ENCODE results near the gene ADGRV1.
"Not testable (repeated sequence)": the region's sequence is repeated elsewhere in the genome, so short reads cannot be mapped to it uniquely, and the experiment has no call there.

ADGRV1 gene

DNA sequence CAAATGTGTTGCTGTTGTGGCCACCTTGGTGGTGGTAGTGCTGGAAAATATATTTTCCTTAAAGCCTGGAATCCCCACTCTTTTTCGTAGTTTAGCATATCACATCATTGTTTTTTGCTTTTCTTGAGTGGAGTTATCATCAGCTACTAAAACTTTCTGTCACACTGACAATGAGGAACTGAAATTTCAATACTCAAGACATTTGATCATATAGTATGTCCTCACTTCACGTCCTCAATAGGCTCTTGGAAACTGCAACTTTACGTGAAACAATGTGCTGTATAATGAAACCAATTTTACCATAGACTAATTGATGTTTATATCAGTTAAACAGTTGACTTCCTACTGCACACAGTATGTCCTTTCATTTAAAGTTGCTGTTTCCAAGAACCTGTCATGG lies 265.8 kb downstream of the ADGRV1 start:
- no peak for DNase-seq

DNA sequence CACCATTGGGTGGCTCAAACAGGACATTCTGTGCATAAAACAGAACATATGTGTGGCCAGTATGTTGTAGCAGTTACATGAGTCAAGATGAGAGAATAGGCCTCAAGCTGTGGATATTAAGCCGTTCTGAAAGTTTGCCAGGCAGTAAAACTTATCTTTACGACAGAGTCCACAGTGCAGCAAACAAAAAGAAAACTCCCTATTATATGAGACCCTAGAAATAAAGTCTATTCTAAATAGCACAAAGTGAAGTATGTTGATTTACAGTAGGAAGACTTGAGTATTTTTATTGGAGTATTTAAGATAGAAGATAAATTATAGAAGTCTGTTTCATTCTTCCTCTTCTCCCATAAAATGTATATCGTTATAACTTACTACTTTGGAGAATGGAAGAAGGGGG lies 271.5 kb downstream of the ADGRV1 start:
- DNase-seq = no peak

DNA sequence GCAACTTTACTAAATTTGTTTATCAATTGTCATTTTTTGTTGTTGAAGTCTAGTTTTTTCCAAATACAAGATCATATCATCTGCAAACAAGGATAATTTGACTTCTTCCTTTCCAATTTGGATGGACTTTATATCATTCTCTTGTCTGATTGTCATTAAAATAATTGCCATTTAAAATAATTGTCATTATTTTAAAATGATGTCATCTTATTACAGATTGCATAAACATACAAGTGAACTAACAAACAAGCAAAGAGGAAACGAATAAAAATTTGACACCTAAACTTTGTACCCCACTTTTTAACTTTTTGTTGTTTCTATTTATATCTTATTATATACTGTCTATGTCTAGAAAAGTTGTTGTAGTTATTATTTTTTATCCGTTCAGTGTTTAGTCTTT lies 275.2 kb downstream of the ADGRV1 start:
- no peak for DNase-seq

DNA sequence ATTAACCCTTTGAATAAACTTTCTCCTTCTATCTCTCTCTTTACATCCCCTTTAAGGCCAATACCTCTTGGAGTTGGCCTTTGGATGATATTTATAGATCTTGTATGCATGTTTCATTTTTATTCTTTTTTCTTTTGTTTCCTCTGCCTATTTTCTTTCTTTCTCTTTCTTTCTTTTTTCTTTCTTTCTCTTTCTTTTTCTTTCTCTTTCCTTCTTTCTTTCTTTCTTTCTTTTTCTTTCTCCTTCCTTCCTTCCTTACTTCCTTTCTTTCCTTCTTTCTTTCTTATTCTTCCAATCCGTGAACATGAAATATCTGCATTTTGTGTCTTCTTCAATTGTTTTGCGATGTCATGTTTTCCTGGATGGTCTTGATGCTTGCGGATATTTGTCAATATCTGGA lies 276.1 kb downstream of the ADGRV1 start:
- no peak for DNase-seq

DNA sequence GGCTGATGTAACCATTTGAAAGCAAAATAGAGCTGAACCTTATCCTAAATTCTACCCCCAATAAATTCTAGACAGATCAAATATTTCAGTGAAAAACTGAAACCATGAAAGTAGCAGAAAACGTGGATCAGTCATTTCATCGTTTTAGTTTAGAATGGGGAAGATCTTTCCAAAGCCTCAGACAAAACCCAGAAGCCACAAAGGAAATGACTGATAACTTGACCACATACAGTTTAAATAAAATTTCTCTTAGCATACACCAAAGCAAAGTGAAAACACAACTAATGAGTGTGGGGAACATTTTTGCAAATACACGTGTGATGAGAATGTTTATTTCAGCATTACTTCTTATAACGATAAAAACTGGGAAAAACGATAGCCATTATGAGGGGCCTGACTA lies 284.8 kb downstream of the ADGRV1 start:
- no peak for DNase-seq

DNA sequence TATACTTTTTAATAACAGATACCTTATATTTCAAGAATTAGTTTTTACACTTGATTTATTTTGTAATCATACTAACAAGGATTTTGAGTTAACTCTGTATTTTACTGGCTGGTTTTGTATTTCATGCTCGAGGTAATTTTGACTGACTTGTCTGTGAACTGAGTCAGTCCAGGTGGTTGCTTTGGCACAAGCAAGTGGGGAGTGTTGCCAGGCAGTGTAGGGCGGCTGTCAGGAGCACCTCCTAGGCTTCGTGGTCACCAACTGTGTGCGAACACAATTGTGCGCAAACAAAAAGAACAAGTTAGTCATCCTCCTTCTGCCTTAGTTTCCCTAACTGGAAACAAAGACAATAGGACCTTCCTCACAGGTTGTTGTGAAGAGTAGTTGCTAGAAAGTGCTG lies 286.3 kb downstream of the ADGRV1 start:
- DNase-seq = no peak

DNA sequence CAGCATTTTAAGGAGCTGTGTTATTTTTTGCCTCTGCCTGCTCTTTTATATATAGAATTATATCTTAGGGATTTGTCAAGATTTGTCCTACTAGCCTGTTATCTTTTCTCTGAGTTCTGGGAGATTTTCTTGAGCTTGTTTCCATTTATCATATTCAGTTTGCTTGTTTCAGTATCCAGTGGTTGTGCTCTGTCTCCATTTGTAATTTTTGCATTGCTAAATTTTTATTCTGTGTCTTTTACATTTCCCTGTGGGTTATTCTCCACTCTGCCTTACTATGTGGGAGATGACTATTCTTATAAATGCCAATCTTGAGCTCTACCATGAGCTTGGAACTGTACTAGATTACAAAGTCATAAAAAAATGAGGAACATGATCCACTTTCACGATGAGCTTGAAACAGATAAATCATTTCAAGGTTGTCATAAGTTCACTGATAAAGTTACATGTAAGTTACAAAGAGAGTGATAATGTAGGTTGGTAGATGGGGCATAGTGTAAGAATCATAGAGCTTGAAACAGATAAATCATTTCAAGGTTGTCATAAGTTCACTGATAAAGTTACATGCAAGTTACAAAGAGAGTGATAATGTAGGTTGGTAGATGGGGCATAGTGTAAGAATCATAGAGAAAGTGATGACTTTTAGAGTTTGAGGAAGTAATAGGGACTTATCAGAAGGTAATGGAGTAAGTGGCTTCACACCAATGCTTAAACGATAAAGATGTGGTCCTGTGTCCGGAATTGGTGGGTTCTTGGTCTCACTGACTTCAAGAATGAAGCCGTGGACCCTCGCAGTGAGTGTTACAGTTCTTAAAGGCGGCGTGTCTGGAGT lies 287.3 kb downstream of the ADGRV1 start:
- no peak for DNase-seq

DNA sequence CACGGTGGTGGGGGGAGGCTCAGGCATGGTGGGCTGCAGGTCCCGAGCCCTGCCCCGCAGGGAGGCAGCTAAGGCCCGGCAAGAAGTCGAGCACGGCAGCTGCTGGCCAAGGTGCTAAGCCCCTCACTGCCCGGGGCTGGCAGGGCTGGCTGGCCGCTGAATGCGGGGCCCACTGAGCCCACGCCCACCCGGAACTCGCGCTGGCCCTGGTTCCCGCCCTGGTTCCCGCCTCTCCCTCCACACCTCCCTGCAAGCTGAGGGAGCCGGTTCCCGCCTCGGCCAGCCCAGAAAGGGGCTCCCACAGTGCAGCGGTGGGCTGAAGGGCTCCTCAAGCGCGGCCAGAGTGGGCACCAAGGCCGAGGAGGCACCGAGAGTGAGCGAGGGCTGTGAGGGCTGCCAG lies 289.0 kb downstream of the ADGRV1 start:
- not testable (repeated sequence) for DNase-seq

DNA sequence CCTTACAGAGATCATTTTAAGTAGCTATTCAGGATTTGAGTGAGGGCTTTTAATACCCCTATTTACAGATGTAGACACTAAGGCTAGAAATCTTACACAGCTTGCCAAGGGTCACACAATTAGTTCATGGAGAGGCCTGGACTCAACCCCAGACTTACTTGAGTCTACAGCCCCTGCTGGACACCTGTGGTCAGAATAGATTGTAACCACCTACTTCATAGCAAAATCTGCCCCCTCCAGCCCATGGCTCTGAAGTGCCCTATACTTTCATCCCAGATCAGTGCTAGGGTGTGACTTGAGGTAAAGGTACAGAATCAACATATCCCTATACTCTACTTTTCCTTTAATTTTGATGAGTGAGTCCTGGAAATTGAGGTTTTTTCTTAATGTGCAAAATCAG lies 291.3 kb downstream of the ADGRV1 start:
- DNase-seq = no peak

DNA sequence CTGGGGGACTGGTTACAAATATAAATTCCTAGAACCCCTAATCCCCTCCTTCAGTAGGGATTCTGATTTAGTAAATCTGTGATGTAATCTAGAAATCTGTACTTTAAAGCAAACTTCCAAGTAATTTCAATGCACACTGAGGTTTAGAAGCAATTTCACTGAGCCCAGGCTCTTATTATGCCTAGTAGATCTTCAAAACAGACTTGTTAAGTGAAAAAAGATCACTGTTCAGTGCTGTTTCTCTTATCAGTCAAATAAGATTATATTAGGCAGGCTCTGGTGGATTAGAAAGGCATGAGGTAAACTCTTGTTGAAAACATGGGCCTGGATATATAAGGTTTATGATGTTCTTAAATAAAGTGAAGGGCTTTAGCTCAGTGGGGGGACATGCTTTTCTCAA lies 293.9 kb downstream of the ADGRV1 start:
- DNase-seq = no peak

DNA sequence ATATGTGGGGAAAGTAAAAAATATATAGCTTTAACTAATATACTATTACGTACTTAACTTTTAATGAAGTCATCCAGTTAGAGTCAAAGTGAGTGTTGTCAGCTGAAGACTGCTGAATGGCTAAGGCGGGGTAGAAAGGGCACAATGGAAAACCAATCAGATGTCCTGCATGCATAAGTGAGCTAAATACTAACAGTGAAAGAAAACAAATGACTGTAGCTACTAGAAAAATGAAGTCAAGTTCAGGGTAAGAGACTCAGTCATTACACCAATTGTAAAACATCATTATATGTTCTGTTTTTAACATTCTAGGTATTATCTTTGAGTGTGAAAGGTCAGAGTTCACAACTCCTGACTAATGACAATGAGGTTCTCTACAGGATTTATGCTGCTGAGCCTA lies 295.2 kb downstream of the ADGRV1 start:
- no peak for DNase-seq

DNA sequence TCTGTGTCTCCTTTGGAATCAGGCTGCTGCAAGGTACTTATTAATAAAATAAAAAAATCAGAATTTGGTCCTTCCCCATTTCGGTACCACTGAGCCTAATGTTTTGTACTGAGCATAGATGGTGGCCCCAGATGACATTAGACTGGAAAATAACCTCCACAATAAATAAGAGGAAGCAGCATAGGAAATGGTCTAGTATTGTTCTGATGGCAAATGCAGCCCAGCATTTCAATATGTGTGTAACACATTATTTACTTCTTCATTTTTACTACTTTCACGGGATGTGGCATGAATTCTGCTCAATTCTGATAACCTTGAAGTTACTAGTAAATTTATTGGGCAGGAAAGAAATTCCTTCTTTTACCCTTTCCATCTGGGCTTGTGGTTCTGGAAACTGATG lies 295.6 kb downstream of the ADGRV1 start:
- no peak for DNase-seq

DNA sequence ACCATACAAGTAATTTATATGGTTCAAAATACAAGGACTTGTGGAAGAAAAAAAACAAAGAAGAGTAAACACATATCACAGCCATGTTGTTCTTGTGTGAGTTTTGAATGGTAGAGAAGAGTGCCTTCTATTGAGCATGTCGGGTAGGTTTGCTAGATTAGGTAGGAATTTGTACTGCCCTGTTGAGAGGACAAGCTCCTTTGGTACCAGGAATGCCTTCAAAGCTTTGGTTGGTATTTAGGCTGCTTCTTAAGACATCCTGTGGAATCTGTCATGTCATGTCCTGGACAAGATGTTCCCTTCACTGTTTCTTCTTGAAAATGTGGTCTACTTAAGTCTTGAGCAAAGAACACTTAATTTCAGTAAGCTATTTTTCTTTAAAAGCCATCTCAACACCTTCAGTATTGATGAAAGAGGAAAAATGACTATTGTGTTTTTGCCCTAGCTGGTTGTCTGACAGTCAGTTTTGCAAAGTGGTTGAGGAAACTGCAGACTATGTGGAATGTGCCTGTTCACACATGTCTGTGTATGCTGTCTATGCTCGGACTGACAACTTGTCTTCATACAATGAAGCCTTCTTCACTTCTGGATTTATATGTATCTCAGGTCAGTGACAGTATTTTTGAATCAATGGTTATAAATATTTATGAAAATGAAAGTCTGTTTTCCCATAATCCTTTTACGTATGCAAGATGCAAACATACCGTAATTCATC lies 296.9 kb downstream of the ADGRV1 start:
- no peak for DNase-seq

DNA sequence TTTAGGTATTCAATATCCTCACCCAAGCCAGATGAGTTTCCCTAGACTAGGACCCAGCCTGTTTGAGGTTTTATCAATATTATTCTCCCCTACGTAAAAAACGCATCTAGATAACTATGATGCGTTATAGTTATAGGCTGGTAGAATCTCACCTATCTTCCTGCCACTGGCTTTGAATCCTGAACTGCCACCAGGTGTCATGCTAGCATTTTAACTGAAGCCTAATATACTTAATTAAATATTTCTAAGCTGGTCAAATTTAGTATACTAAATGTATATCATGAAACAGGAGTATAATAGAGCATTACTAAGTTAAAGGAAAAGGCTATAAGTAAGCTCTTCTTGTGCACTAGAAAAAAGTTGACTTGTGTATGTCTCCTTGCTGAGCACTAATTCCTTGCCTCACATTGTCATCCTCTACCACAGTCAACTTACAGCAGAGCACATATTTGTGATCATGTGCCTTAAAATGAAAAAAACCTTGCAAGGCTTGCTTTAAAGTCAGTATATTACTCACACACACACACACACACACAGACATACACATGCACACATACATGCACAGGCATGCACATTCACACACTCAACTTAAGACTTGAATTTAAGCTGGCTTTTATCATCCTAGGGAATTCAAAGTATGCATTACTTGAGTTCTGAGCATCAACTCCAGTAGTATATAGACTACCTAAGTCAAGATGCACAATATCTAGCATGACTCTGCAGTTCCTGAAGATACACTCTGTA lies 303.4 kb downstream of the ADGRV1 start:
- DNase-seq = no peak

DNA sequence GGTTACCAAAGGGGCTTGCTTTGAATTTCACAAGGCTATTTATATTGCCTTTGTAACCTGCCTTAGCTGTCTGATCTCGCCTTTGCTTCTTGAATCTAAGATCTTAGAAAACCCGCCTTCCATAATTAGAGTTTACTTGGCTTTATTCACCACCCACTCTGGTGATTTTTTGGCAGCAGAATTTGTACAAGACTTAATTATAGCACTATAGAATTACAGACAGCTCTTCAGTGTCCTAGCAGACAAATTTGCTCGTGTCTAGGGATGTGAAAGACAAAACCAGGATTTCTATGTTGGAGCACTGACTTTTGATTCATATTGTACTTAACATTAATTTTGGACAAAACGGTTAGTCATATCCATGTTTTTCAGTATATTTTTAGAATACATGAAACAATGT lies 306.6 kb downstream of the ADGRV1 start:
- no peak for DNase-seq

DNA sequence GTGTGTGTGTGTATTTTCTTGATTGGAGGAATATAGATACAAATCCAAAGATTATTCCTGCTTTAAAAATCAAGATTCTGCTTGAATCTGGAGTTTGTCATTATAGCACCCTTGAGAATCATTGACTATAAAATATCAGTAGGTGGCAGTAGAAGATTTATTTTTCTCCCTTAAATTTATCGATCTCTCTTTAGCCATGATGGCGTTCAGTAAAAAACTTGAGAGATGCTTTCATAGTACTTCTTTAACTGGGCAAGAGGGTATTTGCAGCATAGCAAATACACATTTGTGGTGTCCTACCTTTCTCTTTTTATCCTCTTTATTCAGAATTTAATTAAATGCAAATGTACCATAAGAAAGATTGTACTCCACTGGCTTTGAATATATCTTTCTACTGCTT lies 307.7 kb downstream of the ADGRV1 start:
- DNase-seq = no peak

DNA sequence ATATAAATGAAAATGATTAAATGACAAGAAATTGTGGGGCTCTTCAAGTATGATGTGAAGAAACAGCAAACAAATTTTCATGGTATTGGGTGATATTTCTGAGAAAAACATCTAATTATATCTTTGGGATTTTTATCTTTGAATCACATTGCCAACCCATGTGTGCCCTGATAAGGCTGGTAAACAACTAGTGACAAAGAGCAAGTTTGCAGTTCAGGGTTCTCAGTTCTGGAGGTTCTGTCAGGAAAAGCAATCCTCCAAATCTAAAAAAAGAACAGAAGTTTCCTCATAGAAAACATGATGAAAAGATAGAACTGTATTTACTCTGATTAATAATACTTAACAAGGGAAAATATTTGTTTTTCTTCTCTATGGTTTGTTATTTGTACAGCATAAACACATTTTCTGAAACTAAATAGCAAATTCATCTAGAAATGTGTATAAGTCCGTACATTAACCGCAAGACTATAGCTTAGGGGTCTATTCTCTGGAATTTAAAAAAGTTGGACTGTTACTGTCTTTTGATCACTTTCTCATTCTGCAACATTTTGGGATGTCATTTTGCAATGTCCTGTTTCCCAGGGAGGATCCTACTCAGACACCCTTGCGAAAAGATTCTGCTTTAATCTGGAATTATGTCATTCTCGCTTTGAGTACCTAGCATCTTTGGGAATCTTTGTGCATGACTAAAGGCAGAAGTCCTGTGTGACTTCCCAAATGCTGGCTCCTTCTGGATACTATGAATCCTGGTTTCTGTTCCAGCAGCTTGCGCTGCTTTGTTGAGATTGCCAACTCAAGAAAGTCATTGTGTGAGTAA lies 308.5 kb downstream of the ADGRV1 start:
- DNase-seq = no peak

DNA sequence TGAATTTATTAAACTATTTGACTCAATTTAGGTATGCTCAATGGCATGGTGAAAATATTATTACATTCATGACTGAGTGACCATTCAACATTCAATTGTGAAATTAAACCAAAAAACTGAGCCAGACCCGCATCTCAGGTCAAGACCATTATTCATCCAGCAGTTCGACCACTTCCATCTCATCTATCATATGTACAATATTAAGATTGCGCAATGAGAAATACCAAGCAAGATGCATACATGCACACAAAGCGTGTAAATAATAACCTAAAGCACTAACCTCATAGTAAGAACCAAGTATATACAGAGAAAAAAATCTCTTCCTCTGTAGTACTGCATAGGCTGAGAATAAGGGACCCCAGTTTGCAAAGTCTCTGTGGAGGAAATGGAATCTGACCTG lies 310.2 kb downstream of the ADGRV1 start:
- no peak for DNase-seq

DNA sequence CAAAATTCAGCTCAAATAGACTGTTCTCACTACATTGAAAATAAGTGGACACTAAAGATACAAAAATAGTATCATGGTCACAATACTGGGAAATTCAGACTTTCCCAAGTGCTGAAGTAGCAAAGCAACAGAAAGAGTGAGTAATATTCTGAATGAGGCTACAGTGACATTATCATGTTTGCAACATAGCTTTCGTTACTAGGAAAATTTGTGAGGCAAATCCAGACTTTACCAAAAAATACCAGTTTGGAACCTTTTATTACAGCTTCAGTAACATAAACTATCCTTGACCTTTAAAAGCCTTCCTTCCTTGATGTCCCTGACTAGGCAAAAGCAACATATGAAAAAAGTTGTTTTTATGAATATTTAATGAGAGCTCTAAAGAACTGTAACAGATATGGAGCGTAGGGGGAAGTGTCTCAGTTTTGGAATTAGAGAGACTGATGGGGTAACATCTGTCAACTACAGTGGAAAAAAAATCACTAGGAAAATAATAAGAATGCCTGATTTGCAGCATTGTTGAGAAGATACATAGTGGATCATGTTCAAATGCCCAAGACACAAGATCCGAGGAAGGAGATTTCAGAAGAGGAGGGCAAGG lies 312.9 kb downstream of the ADGRV1 start:
- no peak for DNase-seq

DNA sequence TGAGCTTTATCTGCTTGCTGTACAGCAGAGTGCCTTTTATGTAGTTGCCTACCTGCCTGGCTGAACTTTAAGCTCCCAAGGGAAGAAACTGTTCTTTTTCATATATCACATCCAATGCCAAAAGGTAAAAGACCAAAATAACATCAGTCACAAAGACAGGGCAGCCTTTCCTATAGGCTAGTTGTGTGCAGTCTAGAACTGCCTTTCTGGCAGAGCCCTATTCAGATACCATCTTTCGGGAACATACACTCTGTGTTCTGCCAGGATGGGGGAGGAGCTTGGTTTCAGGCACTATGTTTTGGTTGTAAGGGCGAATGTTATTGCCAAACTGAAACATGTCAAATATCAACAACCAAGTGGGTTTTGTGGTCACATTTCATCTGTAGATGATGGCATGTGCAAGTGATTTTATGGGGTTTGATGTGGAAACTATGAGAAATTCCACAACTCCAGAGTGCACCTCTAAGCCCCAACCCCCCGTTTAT lies 314.5 kb downstream of the ADGRV1 start:
- DNase-seq = peak; percentile 43

DNA sequence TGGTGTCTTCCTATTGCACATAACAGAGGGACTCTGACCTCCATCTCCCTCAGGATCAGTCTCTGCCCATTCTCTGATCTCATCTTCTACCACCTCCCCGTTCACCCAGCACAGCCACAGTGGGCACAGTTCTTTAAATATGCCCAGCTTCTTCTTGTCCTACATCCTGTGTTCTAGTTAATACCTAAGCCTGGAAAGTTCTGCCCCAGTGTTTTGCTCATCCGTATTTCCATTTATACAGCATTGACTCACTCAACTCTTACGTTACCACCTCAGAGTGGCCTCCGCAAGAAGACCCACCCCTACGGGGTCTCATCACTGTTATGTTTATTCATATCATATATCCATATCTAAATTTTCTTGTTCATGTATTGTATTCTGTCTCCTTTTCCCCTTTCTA lies 315.5 kb downstream of the ADGRV1 start:
- DNase-seq = no peak

DNA sequence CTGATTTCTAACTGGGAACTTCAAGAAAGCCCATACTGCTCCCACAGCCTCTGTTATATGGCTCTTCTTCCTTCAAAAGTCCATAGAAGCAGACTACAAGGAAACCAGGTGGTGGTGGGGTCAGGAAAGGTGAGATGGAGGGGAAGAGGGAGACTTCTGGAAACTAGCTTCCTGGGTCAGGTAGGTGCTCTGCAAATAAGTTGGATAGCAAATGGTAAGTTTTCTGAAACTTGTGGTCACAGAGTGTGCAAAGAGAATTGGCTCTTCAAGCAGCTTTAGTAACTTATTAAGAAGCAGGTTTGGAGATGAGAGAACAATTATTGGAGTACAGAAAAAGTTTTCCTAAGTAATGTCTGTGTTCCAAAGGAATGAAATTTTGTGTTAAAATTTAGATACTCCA lies 316.9 kb downstream of the ADGRV1 start:
- DNase-seq = no peak

Data from activated CD4-positive, alpha-beta T cell treated with anti-CD3 and anti-CD28 coated beads for 48 hours (primary cell).